Suppressor macrophage treated with lipopolysaccharide for 1 hour (primary cell): ENCODE data around the gene HPN.
"Not testable (repeated sequence)": the region's sequence is repeated elsewhere in the genome, so short reads cannot be mapped to it uniquely, and the experiment has no call there.

ENCODE experiments used
- DNase-seq, 3 donors: peaks; one replicate each; pipeline ENCODE4 v3.0.0-alpha.2; 2020 to 2022

Gene HPN

DNA sequence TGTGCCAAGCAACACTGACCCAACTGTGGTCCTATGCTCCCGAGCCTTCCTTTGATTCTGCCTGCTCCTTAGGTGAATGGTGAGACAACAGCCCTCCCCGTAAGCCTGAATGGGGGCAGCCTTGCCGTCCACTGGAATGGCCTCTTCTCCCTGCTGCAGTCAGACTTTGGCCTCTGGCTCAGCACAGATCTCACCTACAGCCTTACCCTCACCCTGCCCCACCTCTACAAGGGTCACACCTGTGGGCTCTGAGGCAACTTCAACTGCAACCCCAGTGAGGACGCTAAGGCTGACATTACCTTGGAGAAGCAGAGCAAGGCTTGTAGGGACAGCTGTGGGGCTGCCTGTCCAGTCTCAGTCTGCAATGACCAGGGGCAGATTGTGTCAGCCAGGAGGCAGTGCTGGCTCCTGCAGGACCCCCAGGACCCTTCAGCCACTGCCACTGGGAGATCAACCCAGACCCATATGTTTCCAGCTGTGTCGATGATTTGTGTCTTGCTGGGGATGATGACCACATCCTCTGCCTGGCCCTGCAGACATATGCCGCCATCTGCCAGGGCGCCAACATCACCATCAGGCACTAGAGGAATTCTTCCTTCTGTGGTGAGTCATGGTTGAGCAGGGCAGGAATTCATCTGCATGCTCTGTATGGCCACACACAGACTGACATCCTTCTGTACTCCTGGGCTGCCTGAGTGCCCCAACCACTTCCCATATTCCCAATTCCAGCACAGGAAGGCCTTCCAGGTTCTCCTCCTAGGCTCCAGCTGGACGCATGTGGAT lies 46.8 kb downstream of the HPN start:
- peak in 2 of 3 donors; percentile 9 to 22 for DNase-seq

DNA sequence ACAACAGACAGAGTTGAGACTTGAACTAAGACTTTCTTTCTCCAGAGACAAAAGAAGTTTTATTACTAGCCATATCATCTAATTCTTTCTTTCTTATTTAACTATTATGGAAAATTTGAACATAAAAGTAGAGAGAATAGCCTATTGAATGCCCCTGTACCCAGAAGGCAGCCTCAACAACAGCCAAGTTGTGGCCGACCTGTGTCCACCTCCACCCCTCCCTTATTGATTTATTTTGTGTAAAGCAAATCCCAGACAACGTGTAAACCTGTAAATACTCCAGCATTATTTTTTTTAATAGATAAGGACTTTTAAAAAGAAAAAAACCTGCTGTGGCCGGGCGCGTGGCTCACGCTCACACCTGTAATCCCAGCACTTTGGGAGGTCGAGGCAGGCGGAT lies 48.0 kb downstream of the HPN start:
- DNase-seq: no peak

DNA sequence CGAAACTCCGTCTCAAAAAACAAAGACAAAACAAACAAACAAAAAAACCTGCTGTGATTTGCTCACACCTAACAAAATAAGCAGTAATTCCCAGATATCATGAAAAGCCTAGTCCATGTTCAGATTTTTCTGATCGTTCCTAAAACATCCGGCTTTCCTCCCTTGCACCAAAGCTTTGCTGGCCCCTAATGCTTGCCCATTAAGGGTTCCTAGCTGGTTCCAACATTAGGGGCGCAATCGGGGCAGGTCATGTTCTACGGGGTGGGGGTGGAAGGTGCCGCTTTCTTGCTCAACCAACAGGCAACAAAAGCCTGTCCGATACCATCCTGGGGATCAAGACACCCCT lies 48.6 kb downstream of the HPN start:
- no peak for DNase-seq

DNA sequence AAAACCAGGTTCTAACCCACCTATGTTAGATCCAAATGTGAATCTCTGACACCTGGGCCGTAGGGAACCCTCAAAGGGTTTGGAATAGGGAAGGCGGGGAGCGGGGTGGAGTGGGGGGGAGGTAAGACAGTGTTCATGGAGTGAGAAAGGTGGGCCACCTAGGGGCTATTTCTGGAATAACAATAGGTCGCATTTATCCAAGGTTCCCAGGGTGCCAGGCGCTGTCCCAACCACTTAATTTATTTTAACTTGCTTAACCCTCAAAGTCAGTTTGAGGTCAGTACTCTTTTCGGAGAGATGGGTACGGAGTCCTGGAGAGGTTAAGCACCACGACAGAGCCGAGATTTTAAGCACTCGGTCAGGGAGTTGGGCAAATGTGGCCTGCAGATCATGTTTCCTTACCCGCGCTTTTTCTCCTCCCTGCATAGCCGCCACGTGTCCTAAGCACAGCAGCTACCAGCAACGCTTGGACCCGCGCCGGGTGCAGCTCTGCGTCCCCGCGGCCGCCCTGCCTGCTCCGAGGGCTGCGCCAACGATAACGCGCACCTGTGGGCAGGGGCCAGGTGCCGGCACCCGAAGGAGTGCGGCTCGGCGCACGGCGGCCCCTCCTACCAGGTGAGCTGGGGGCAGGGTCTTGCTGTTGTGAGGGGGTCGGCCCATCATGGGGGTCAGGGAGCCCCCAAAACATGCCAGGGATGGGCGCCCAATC lies 49.1 kb downstream of the HPN start:
- peak; percentile 62 to 75 (median 72) for DNase-seq

DNA sequence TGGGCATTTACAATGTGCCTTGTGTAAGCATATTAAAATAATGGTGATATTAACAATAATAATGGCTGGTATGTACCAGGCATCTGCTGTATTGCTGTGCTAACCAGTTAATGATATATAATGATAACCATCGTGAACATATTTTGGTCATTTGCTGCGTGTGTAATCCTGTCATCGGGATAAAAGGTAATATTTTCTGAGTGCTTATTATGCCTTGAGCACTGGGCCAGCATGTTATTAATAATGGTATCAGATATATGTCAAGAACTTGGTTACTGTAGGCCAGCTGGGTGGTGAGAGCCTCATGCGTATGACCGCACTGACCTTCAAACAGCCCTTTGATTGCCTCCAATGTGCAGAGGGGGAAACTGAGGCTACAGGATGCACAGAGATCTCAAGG lies 51.9 kb downstream of the HPN start:
- DNase-seq: no peak

DNA sequence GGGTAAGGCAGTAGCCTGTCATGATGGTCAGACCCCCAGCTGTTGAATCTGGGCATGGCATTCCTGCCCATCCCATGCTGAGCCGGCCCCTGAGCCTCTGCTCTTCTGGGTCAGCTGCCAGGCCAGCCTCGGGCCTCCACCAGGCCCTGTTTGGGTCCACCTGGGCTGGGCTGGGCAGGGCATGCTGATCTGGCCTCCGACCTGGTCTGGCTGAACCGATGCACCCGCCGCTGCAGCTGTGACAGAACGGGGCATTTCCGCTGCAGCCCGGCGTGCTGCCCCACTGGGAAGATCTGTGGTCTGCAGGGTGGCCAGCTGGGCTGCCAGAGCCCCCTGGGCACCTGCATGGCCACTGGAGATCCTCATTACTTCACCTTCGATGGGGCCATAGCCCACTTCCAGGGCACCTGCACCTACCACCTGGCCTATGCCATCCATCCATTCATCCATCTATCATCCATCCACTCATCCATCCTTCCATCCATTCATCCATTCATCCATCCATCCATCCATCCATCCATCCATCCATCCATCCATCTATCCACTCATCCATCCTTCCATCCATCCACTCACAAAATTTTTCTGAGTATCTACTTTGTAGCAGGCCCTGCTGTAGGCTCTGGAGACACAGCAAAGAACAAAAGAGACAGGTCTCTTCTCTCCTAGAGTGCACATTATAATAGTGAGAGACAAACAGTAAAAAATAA lies 52.6 kb downstream of the HPN start:
- DNase-seq: no peak

DNA sequence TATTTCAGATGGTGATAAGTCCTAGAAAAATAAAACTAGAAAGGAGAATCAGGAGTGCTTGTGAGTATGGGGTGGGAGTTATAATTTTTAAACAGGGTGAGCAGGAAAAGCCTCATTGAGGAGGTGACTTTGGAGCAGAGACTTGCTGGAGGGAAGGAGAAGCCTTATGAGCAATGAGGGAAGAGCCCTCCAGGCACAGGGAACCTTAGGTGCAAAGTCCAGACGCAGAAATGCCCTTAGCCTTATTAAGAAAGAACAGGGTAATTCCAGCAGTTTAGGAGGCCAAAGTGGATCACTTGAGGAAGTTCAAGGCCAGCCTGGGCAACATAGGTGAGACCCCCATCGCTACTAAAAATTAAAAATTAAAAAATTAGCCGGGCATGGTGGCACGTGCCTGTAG lies 53.1 kb downstream of the HPN start:
- DNase-seq: no peak

DNA sequence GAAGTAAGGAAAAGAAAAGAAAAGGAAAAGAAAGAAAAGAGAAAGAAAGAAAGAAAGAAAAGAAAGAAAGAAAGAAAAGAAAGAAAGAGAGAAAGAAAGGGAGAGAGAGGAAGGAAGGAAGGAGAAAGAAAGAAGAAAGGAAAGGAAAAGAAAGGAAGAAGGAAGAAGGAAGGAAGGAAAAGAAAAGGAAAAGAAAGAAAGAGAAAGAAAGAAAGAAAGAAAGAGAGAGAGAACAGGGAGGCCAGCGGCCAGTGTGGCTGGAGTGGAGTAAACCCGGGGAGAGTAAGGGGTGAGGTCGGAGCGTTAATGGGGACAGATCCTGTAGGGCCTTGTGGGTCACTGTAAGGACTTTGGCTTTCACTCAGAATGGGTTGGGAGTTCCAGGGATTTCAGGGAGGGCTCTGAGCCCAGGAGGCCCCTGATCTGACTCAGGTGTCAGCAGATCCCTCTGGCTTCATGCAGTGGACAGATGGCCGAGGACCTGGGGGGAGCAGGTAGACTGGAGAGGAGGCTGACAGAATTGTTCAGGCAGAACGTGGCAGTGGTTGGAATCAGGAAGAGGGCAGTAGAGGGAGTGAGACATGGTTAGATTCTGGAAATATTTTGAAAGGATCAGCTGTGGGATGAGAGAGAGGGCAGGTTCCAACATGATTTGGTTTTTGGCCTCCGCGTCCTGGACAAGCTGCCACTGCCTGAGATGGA lies 54.3 kb downstream of the HPN start:
- no peak for DNase-seq

DNA sequence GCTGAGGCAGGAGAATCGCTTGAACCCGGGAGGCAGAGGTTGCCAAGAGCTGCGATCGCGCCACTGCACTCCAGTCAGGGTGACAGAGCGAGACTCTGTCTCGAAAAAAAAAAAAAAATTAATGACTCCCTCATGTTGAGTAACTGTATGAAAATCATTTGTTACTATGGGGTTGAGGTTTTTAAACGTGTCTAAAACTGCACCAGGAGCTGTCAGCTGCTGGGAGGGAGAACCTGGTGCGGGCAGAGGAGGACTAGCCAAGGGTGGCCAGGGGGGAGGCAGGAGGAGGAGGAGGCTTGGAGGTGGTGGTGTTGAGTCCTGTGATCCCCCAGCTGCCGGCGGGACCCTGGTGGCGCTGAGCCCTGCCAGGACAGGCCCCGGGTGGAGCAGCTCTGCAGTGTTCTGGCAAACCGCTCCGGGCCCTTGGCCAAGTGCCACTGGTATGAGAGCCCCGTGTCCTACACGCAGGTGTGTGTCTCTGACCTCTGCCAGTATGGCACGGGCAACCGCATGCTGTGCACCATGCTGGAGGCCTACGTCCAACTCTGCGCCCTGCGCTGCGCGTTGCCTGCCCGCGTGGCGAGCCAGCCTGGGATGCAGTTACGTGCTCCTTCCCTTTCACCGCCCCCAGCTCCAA lies 57.0 kb downstream of the HPN start:
- DNase-seq: no peak

DNA sequence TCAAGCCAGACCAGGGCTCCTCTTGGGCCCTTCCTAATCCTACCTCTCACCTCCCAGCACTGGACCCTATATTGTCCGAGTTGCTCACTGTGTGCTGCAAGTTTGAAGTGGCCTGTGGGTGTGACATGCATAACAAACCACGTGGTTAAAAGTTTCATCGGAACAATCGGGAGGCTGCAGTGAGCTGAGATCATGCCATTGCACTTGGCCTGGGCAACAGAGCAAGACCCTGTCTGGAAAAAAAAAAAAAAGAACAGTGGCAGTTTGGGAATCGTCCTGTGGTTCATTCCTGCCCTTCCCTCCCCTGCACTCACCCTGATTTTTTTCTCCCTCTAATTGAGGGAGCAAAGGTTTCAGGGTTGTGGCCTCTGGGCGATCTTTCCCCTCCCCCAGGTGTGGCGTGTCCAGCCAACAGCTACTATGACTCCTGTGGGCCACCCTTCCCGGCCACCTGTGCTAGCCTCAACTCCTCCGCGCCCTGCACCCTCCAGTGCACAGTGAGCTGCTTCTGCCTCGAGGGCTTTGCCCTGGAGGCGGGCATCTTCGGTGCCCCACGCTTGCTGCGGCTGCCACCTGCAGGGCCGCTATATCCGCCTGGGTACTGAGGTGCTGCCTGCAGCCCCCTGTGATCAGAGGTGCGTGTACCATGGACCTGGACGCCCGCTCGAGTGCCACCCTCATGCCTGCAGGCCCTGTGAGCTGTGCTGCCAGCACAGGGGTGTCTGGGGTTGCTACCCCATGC lies 57.8 kb downstream of the HPN start:
- no peak for DNase-seq

DNA sequence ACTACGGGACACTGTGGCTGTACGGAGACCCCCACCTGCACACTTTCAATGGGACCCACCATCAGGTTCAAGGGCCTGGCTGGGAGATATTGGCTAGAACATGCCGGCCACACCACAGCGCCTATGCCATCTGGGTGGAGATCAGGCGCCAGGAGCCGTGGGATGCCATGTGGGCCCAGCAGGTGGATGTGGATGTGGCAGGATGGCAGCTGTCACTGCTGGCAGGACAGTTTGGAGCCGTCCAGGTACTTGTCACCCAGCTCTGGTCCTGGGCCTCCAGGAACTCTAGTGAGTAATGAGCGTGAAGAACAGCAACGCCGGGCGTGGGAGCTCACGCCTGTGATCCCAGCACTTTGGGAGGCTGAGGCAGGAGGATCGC lies 58.4 kb downstream of the HPN start:
- DNase-seq: no peak

DNA sequence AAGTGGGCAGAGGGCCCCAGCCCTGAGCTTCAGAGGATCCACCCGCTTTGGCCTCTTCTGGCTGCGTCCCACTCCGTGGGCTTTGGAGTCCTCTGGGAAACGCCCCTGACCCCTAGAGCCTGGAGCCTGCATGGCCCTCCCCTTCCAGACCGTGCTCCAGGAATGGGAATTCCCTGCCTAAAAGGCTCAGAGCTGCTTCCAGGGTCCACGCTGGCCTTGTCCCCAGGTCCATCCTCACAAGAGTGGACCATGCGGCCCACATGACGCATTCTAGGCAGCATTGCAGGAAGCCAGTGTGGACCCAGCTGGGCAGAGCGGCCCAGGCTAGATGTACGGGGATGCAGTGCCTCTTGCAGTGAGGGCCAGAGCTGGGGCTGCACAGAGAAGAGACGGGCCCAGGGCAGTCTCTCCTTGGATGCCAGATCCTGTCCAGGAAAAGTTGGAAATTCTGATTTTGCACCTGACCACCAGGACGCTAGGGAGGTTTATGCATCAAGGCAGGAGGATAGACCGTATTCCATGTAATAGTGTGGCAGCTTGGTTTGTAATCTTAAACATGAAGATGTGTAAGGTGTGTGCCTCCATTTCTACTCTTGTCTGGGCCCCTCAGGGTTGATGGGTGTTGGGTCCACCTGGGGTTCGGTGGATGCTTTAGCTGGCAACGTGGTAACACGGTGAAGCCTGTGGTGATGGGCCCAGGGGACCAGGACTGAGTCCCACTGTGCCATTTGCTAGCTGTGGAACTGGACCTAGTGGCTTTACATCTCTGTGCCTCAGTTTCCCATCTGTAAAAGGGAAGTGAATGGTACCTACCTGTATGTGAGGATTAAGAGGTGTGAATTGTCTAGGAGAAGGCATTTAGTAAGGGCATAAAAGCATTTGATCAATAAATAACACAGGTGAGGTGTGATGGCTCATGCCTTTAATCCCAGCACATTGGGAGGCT lies 59.3 kb downstream of the HPN start:
- DNase-seq: no peak

DNA sequence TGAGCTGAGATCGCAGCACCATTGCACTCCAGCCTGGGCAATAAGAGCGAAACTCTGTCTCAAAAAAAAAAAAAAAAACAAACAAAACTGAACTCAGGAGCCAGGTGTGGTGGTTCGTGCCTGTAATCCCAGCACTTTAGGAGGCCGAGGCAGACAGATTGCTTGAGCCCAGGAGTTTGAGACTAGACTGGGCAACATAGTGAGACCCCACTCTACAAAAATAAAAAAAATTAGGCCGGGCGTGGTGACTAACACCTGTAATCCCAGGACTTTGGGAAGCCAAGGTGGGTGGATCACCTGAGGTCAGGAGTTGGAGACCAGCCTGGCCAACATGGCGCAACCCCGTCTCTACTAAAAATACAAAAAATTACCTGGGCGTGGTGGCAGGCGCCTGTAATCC lies 60.4 kb downstream of the HPN start:
- not testable (repeated sequence) for DNase-seq

DNA sequence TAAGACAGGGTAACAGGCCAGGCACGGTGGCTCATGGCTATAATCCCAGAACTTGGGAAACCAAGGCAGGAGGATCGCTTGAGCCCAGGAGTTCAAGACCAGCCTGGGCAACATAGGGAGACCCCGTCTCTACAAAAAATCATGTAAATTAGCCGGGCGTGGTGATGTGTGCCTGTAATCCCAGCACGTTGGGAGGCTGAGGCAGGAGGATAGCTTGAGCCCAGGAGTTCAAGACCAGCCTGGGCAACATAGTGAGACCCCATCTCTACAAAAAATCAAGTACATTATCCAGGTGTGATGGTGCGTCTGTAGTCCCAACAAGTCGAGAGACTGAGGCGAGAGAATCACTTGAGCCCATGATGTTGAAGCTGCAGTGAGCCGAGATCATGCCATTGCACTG lies 62.1 kb downstream of the HPN start:
- not testable (repeated sequence) for DNase-seq

DNA sequence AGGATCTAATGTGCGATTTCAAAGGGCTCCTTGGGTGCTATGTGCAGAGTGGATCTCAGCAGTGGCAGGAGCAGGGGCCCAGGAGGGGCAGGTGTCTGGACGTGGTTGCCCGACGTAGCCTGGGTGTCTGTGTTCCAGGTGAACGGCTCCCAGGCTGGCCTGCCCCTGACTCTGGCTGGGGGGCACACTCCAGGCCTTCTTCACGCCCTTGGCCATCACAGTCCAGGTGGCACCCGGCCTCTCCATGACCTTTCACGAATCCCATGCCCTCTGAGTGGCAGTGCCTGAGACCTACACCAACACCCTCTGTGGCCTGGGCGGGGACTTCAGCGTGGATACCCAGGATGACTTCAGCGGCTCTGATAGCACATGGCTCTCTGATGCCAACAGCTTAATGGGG lies 62.8 kb downstream of the HPN start:
- no peak for DNase-seq

DNA sequence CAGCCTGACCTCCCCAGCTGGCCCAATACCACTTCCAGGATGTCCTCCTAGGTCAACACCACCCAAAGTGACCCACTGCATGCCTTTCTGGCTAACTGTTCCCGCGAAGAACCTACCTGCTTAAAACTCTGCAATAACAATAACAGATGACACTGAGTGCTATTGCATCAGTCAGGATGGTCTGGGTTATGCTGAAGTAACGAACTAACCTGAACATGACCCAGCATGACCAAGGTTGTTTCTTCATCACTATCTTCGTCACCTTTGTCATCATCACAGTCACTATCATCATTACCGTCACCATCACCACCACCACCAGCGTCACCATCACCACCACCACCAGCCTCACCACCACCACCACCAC lies 63.5 kb downstream of the HPN start:
- no peak for DNase-seq

DNA sequence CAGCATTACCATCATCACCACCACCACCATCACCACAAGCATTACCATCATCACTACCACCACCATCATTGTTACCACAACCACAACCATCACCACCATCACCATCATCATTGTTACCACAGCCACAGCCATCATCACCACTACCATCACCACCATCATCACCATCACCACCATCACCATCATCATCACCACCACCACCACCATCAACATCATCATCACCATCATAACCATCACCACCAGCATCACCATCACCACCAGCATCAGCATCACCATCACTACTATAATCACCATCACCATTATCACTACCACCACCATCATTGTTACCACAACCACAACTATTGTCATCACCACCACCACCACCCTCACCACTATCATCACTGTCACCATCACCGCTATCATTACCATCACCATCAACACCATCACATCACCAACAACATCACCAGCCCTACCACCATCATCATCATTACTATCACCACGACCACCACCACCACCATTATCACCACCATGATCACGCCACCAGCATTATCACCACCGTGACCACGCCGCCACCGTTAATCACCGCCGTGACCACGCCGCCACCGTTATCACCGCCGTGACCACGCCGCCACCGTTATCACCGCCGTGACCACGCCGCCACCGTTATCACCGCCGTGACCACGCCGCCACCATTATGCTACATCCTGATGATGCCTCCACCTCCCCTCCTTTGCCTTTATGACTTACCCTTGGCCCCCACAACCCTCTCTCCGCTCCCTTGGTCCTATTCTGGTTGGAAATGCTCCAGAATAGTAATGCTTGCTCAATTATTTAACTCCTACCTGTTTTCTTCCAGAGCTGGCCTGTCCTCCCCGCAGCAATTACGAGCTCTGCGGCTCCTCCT lies 64.1 kb downstream of the HPN start:
- no peak for DNase-seq

DNA sequence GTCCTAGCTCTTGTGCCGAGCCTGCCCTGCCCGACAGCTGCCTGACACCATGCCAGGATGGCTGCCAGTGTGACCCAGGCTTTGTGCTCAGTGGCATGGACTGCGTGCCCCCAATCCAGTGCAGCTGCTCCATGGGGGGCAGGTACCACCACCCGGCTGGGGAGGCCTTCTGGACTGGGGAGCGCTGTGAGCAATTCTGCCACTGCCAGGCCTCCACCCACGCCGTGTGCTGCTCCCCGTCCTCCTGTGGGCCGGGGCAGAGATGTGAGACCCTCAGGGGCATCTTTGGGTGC lies 64.7 kb downstream of the HPN start:
- no peak for DNase-seq

DNA sequence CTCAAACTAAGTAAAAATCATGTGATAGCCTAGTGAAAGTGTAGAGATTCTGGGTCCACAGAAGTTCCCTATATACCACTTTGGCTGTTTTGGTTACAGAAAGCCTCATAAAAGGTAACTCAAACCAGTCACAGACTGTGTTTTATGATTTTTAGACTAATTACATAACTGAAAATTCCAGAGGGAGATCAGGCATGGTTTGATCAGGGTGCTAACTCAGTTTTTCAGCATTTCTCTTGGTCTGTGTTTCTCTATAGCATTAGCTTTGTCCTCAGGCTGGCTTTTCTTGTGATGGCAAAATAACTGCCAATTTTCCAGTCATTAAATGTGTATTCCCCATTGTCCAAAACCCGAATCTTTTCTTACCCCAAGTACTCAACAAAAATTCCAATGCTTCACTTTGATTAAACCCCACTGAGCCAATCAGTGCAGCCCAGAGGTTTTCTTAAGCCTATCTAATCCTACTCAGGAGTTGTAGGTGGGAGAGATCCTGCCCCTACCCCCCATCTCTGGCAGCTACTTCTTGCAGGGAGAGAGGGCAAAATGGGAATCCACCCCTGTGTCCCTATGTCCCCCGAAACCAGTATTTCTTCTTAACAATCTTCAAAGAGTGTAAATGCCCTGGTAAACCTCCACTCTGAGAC lies 65.5 kb downstream of the HPN start:
- no peak for DNase-seq

DNA sequence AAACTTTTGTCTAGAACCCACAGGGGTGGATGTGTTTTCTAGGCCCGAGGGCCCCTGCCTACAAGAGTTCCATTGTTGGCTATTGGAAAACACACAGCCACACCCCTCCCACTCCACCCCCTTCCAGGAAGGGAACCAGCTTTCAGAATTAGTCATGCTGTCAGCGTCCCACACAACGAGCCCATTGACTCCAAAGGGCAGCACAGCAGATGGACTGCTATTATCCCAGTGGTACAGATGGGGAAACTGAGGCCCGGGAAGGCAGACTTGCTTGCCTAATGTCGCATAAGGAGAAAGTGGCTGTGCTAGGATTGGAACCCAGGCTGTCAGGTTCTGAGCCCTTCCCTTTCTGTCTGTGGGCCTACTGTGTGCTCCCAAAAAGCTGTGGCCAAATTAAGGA lies 66.0 kb downstream of the HPN start:
- peak; percentile 78 to 85 (median 78) for DNase-seq
